Calu3 (cell line): Measurements from ENCODE around the gene CNTNAP2. TPM values are rescaled to one million over a fixed set of nuclear protein-coding genes. Genes with fewer than 3 reads are reported as not detected.
"Not testable (repeated sequence)": the region's sequence is repeated elsewhere in the genome, so short reads cannot be mapped to it uniquely, and the experiment has no call there.

Source experiments
- BruUV-seq: library from RNA; stranded (reverse); fragments of 400-500 nt; replicated peaks from 2 replicates; lab custom pipeline; 2021; lab: Mats Ljungman, UMichigan
- CTCF ChIA-PET: fragments of 300-600 bp; sonication (Branson Sonifier 250); formaldehyde crosslinking; loops from one replicate; lab custom pipeline; 2022; ENCODE audit warnings: antibody characterized with exemption; lab: Charles Lee
- DNase-seq: peaks from one replicate; pipeline ENCODE4 v3.0.0; 2022
- H3K27ac Mint-ChIP-seq: one replicate; pipeline ENCODE4 v1.8.0; 2022; ENCODE audit warnings: mixed read lengths; ENCODE audit not compliant: unreplicated experiment
- H3K27me3 Mint-ChIP-seq: one replicate; pipeline ENCODE4 v1.8.0; 2022; ENCODE audit warnings: mixed read lengths; ENCODE audit not compliant: unreplicated experiment
- H3K36me3 Mint-ChIP-seq: one replicate; pipeline ENCODE4 v1.8.0; 2022; ENCODE audit warnings: mild to moderate bottlenecking, moderate library complexity, mixed read lengths; ENCODE audit not compliant: insufficient read depth, unreplicated experiment
- H3K4me1 Mint-ChIP-seq: one replicate; pipeline ENCODE4 v1.8.0; 2022; ENCODE audit warnings: mild to moderate bottlenecking, low read depth, mixed read lengths; ENCODE audit not compliant: unreplicated experiment
- H3K4me3 Mint-ChIP-seq: one replicate; pipeline ENCODE4 v1.8.0; 2022; ENCODE audit warnings: mild to moderate bottlenecking, low read depth, moderate library complexity, mixed read lengths; ENCODE audit not compliant: unreplicated experiment
- H3K9me3 Mint-ChIP-seq: one replicate; pipeline ENCODE4 v1.8.0; 2022; ENCODE audit warnings: low read depth, mixed read lengths; ENCODE audit not compliant: unreplicated experiment
- intact Hi-C: fragments of 100-400 bp; cut with micrococcal nuclease; formaldehyde crosslinking; loops from one replicate; pipeline ENCODE4 v1.10.0; 2022; ENCODE audit not compliant: unreplicated experiment
- microRNA-seq: library from miRNA; unstranded; fragments of <30 nt; microRNA quantifications from one replicate; pipeline ENCODE4 v1.2.0, GENCODE V29; 2022
- total RNA-seq: library from RNA; stranded (reverse); gene quantifications from 2 replicates; pipeline ENCODE4 v1.2.3, GENCODE V29; 2022
- TF ChIP-seq, protein P1 (sequence below): fragments of 200-600 bp; IDR thresholded peaks from one replicate; pipeline ENCODE4 v1.8.0; 2022; ENCODE audit warnings: antibody characterized with exemption; ENCODE audit not compliant: unreplicated experiment

CNTNAP2 gene
- total RNA-seq, 1 experiment from 2014 or later: 1.1 TPM

DNA sequence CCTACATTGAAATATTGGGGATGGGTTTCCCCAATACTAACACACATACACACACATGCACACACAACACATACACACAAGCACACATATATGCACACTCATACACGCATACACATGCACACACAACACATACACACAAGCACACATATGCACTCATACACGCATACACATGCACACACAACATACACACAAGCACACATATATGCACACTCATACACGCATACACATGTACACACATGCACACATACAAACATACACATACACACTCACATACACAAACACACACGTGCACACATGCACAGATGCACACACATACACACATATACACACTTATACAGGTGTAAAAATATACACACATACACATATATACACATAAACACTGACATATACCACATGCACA, 2346.6 kb downstream of the CNTNAP2 start:
- Mint-ChIP-seq H3K4me3 (no peak overlapping the region), H3K36me3 (no peaks in the 10 kb centered on the region), H3K27ac (no peak overlapping the region), H3K4me1 (no peaks in the 10 kb centered on the region), H3K27me3 (no peaks in the 10 kb centered on the region), H3K9me3 (peaks cover 10% of the 10 kb centered on the region)
- TF ChIP-seq, protein P1, sequence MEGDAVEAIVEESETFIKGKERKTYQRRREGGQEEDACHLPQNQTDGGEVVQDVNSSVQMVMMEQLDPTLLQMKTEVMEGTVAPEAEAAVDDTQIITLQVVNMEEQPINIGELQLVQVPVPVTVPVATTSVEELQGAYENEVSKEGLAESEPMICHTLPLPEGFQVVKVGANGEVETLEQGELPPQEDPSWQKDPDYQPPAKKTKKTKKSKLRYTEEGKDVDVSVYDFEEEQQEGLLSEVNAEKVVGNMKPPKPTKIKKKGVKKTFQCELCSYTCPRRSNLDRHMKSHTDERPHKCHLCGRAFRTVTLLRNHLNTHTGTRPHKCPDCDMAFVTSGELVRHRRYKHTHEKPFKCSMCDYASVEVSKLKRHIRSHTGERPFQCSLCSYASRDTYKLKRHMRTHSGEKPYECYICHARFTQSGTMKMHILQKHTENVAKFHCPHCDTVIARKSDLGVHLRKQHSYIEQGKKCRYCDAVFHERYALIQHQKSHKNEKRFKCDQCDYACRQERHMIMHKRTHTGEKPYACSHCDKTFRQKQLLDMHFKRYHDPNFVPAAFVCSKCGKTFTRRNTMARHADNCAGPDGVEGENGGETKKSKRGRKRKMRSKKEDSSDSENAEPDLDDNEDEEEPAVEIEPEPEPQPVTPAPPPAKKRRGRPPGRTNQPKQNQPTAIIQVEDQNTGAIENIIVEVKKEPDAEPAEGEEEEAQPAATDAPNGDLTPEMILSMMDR: no peak
- intact Hi-C loops: no loop called here
- CTCF ChIA-PET: no interaction called here
- BruUV-seq: no TSS peak
- no peak for DNase-seq

- H3K27me3 Mint-ChIP-seq: no peaks in the 10 kb centered on the region
- TF ChIP-seq, protein P1: no peak
- DNase-seq: no peak
- H3K4me3 Mint-ChIP-seq: no peak overlapping the region
- H3K36me3 Mint-ChIP-seq: no peaks in the 10 kb centered on the region
- intact Hi-C loops: no loop called here
- BruUV-seq: no TSS peak
- no peak overlapping the region for H3K27ac Mint-ChIP-seq
- H3K9me3 Mint-ChIP-seq: peaks cover 10% of the 10 kb centered on the region
- no peaks in the 10 kb centered on the region for H3K4me1 Mint-ChIP-seq
- CTCF ChIA-PET: no interaction called here
Measured at GRCh38 chr7:148464947-148465346, 2348.3 kb downstream of the CNTNAP2 start.

DNA sequence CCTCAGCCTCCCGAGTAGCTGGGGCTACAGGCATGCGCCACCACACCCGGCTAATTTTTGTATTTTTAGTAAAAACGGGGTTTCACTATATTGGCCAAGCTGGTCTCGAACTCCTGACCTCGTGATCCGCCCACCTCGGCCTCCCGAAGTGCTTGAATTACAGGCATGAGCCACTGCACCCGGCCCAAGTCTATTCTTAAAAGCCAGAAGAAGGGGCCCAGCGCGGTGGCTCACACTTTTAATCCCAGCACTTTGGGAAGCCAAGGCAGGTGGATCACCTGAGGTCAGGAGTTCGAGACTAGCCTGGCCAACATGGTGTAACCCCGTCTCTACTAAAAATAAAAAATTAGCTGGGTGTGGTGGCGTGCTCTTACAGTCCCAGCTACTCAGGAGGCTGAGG, 2348.8 kb downstream of the CNTNAP2 start:
- peaks cover 10% of the 10 kb centered on the region for H3K9me3 Mint-ChIP-seq
- H3K27me3 Mint-ChIP-seq, intact Hi-C loops, BruUV-seq, CTCF ChIA-PET, DNase-seq, H3K27ac Mint-ChIP-seq, H3K4me3 Mint-ChIP-seq, H3K36me3 Mint-ChIP-seq, H3K4me1 Mint-ChIP-seq: not testable (repeated sequence)

- no peaks in the 10 kb centered on the region for H3K4me1 Mint-ChIP-seq
- no peaks in the 10 kb centered on the region for H3K36me3 Mint-ChIP-seq
- no TSS peak for BruUV-seq
- CTCF ChIA-PET: no interaction called here
- H3K27me3 Mint-ChIP-seq: peaks cover 10% of the 10 kb centered on the region
- no peak overlapping the region for H3K27ac Mint-ChIP-seq
- H3K9me3 Mint-ChIP-seq: peaks cover 10% of the 10 kb centered on the region
- TF ChIP-seq, protein P1: no peak
- intact Hi-C loops: no loop called here
- H3K4me3 Mint-ChIP-seq: no peak overlapping the region
- no peak for DNase-seq
Measured at GRCh38 chr7:148466120-148466519, 2349.5 kb downstream of the CNTNAP2 start.

- Mint-ChIP-seq H3K4me1 (no peaks in the 10 kb centered on the region), H3K27me3 (peaks cover 27% of the 10 kb centered on the region), H3K9me3 (peaks cover 5% of the 10 kb centered on the region), H3K36me3 (no peaks in the 10 kb centered on the region), H3K4me3 (no peak overlapping the region), H3K27ac (no peak overlapping the region)
- intact Hi-C loops: no loop called here
- CTCF ChIA-PET: no interaction called here
- no TSS peak for BruUV-seq
- DNase-seq: no peak
- TF ChIP-seq, protein P1: no peak
Measured at GRCh38 chr7:148468700-148469098, 2352.1 kb downstream of the CNTNAP2 start.

Small RNA genes within 50 kb of the gene (microRNA-seq; reads per million reads assigned to microRNA genes)
- not detected for gene MIR548F4
